BJ (cell line): ENCODE results near the gene LRRC74B. TPM values are rescaled to one million over a fixed set of nuclear protein-coding genes. Genes with fewer than 3 reads are reported as not detected.
A peak's percentile ranks its signal among the peaks of the same experiment; 100 is the strongest.

Experiments used
- CTCF ChIA-PET: fragments of 350-600 bp; formaldehyde crosslinking; extraction: SDS; loops from one replicate; lab custom pipeline; 2021; ENCODE audit warnings: antibody characterized with exemption, inconsistent platforms; lab: Yijun Ruan, JAX
- POLR2A ChIA-PET: fragments of 300-600 bp; sonication (Branson Sonifier 250); formaldehyde crosslinking; extraction: SDS; loops from one replicate; lab custom pipeline; 2021; ENCODE audit warnings: antibody characterized with exemption; lab: Charles Lee
- DNase-seq: peaks from one replicate; pipeline ENCODE4 v3.0.0-alpha.2; 2011; ENCODE audit warnings: low read depth
- H3K27me3 ChIP-seq: 2 replicates; pipeline ENCODE4 v1.6.0; 2011; ENCODE audit warnings: low read length; ENCODE audit not compliant: control insufficient read depth, insufficient read depth
- H3K36me3 ChIP-seq: 2 replicates; pipeline ENCODE4 v1.5.1; 2011; ENCODE audit warnings: low read length; ENCODE audit not compliant: control insufficient read depth, insufficient read depth
- H3K4me3 ChIP-seq: 2 replicates; pipeline ENCODE4 v1.5.1; 2011; ENCODE audit warnings: low read depth, mild to moderate bottlenecking, control low read depth, low read length
- CTCF ChIP-seq: IDR thresholded peaks from 2 replicates; pipeline ENCODE4 v1.5.1; 2011; ENCODE audit warnings: low read depth, mild to moderate bottlenecking, control low read depth, inconsistent platforms, low read length, moderate library complexity; ENCODE audit not compliant: insufficient read depth
- polyA plus RNA-seq: library from polyadenylated mRNA; depleted of rRNA; stranded (reverse); fragments of >200 nt; gene quantifications from 2 replicates; pipeline ENCODE4 v1.2.3, GENCODE V29; 2011

Gene LRRC74B
- polyA plus RNA-seq, 1 experiment, result not detected

- POLR2A ChIA-PET, result no interaction called here
- Histone ChIP-seq H3K4me3 (peak within 1 kb of the TSS; percentile 60), H3K36me3 (no peaks in the 10 kb centered on the region), H3K27me3 (no peaks in the 10 kb centered on the region; the same call in 1 of the 2 replicates)
- no peak for TF ChIP-seq CTCF
- CTCF ChIA-PET, result interaction anchor here (0.7 to 1.6 kb wide), 3 partner anchors 12 to 55 kb away, joined by 3 to 4 read pairs (median 3); partner anchors contain the start of gene THAP7
- DNase-seq, result no peak
Observed at GRCh38 chr22:21014726-21015465, 30.9 kb upstream of the LRRC74B start, which contains the start of gene P2RX6. P2RX6 (plus strand) TSS chr22:21015165; CDS start chr22:21015175, 10 bp downstream.

GRCh38 chr22:21015466-21016006, 30.2 kb upstream of the LRRC74B start:
- Histone ChIP-seq H3K27me3 (no peaks in the 10 kb centered on the region; the same call in 1 of the 2 replicates), H3K36me3 (no peaks in the 10 kb centered on the region), H3K4me3 (no peak overlapping the region; the same call in 1 of the 2 replicates)
- POLR2A ChIA-PET, result no interaction called here
- no peak for DNase-seq
- no peak for TF ChIP-seq CTCF
- CTCF ChIA-PET, result interaction anchor here (0.7 to 1.6 kb wide), 3 partner anchors 13 to 54 kb away, joined by 3 to 4 read pairs (median 3); partner anchors contain the start of gene THAP7

DNA sequence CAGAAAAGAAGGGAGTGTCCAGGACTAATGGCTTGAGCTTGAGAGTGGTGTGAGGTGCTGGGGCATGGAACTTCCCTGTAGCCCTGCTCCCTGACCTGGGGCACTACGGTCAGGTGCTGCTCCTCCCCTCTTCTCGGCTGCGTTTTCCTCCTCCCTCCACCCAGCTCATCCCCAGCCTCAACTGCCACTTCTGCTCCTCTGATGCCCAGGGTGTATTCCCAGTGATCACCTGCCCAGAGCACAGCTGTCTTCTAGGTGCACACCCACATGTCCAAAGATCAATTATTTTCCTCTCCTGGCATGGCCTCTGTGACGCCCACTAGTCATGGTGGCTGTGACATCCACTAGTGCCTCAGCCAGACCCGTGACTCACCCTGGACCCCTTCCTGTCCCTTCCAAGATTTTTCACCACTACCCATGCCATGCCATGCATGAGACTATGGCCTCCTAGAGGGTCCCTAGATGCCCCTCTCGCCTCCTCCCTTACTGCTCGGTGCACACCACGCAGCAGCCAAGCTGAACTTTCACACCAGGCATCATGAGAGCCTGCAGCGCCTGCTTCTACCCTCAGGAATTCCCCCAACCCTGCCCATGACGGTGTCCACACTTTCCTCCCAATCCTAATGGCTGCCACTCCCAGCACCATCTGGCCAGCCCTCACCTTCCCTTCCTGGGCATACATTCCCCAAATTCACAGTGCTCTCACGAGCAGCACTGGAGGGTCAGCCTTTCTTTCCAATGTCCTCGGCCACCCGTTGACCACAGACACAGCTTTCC, 28.9 kb upstream of the LRRC74B start:
- Histone ChIP-seq H3K27me3 (no peaks in the 10 kb centered on the region; the same call in 1 of the 2 replicates), H3K4me3 (no peak overlapping the region), H3K36me3 (no peaks in the 10 kb centered on the region)
- DNase-seq, result no peak
- CTCF ChIA-PET, result no interaction called here
- no peak for TF ChIP-seq CTCF
- POLR2A ChIA-PET, result no interaction called here

DNA sequence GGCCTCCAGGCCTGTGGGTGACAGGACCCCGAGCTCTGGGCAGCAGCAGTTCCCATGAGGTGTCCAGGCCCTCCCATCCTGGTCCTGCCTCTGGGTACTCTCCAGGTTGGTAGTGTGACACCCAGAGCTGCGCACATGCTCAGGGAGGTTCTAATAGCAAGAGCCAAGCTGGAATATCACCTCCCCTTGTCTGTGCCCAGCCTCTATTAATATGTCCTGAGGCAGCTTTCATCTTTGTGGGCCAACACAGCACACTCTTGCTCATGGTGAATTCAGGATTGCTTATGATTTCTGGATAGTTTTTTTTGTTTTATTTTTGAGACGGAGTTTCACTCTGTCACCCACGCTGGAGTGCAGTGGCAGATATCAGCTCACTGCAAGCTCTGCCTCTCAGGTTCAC, 27.4 kb upstream of the LRRC74B start:
- Histone ChIP-seq H3K36me3 (no peaks in the 10 kb centered on the region), H3K27me3 (no peaks in the 10 kb centered on the region; the same call in 1 of the 2 replicates), H3K4me3 (no peak overlapping the region)
- ChIA-PET CTCF (no interaction called here), POLR2A (no interaction called here)
- DNase-seq, result no peak
- no peak for TF ChIP-seq CTCF
